NCI-H128 (cell line): ENCODE measurements around the gene NPHP3.
"Not testable (repeated sequence)": the region's sequence is repeated elsewhere in the genome, so short reads cannot be mapped to it uniquely, and the experiment has no call there.

Experiments
- DNase-seq: peaks from one replicate; lab custom pipeline; 2025; ENCODE audit not compliant: unreplicated experiment; lab: John Stamatoyannopoulos, UW

Gene NPHP3

DNA sequence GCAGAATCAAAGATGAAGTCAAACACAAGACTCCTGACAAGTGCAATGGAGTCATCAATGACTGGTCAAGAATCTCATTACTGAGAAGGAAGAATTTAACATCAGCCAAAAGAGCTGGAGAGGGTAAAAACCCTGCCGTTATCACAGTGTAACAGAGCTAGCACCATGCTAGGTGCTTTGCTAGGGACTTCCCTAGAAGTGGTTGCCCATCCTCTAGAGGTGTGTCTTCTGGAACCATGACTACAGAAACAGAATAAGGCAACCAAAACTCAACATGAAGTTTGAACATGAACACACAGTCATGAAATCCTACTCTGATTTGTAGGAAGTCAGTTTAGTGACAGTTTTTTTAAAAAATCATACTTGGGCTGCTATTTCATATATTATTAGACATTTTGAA, 72.1 kb downstream of the NPHP3 start:
- DNase-seq = no peak

- DNase-seq = no peak
Measured at GRCh38 chr3:132645058-132645457, 77.2 kb downstream of the NPHP3 start.

DNA sequence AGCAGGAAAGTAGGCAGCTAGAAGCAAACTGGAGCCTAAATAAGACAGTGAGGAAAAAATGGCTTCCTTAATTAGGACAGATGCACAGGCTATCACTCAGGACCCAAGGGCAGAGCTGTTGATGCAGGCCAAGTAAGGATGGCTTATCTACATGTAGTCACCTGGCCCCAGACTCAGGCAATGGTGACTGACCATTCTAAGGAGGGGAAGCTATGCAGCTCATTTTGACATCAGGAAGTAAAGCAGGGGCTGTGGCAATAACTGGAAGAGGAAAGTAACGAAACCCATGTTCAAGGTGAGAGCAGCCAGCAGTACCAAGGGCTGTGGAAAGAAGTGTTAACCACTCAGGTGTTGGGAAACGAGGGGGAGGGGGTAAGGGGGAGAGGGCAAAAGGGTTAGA, 78.8 kb downstream of the NPHP3 start:
- DNase-seq = no peak

DNA sequence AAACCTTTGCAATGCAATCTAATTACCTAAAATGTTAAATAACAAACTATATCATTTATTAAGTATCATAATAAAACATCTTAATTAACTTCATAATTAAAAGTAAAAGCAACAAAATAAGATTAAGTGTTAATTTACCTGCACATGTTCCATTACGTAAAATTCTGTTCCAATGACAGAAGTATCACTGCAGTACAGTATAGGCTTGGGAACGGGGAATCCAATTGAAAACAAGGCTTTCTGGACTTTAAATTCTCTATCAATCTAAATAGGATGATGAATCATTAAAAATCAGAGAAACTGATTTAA, 79.7 kb downstream of the NPHP3 start:
- DNase-seq = no peak

GRCh38 chr3:132641837-132642538, 80.2 kb downstream of the NPHP3 start:
- peak; percentile 31 for DNase-seq

DNA sequence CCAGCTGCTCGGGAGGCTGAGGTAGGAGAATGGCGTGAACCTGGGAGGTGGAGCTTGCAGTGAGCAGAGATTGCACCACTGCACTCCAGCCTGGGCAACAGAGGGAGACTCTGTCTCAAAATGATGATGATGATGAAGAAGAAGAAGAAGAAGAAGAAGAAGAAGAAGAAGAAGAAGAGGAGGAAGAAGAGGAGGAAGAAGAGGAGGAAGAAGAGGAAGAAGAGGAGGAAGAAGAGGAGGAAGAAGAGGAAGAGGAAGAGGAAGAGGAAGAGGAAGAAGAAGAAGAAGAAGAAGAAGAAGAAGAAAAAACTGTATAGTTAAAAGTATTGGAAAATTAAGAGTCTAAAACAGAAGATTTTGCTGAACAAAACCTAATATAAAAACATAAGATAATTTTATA, 80.8 kb downstream of the NPHP3 start:
- not testable (repeated sequence) for DNase-seq

DNA sequence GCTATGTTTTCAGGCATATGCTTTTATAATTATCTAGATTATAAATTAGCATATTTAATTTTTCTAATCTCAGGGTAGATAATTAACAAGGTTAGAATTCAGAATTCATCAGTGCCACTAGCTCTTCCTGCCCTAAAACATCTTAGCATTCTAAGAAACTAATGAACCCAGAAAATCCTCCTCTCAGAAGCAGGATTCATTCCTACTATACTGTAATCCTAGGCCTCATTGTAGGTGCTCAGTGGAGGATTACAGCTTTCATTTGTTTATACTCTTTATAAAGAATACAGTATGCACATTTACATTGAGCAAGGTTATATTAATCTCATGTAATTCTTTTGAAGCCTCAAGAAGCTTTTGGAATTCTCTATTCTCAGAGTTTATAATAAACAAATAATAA, 83.5 kb downstream of the NPHP3 start:
- no peak for DNase-seq

- no peak for DNase-seq
Measured at GRCh38 chr3:132637590-132637989, 84.6 kb downstream of the NPHP3 start.

- no peak for DNase-seq
Measured at GRCh38 chr3:132635052-132635451, 87.2 kb downstream of the NPHP3 start.
